Retinal pigment epithelial cell (primary cell): ENCODE results near the gene MAP1A.
A peak's percentile ranks its signal among the peaks of the same experiment; 100 is the strongest.

Experiments
- DNase-seq: peaks from one replicate; pipeline ENCODE4 v3.0.0-alpha.2; 2010; ENCODE audit warnings: low read depth
- H3K4me3 ChIP-seq: 2 replicates; pipeline ENCODE4 v1.5.1; 2011; ENCODE audit warnings: mild to moderate bottlenecking, low read length, control low read depth, moderate library complexity
- CTCF ChIP-seq: conservative IDR thresholded peaks from 2 replicates; pipeline ENCODE4 v1.5.1; 2011; ENCODE audit warnings: low read depth, low read length, control low read depth, inconsistent platforms

Gene MAP1A

GRCh38 chr15:43516801-43517353 lies 531 bp upstream of the MAP1A start:
- peak overlapping the region; percentile 58 for H3K4me3 ChIP-seq
- no peak for DNase-seq
- TF ChIP-seq CTCF, result no peak

- no peak for TF ChIP-seq CTCF
- DNase-seq, result no peak
- H3K4me3 ChIP-seq, result peak overlapping the region; percentile 58
These were observed 871 bp downstream of the MAP1A start for GRCh38 chr15:43518197-43518761.

GRCh38 chr15:43519196-43519595 lies 1.8 kb downstream of the MAP1A start:
- TF ChIP-seq CTCF, result no peak
- H3K4me3 ChIP-seq, result no peak overlapping the region
- no peak for DNase-seq

GRCh38 chr15:43520138-43520537 lies 2.7 kb downstream of the MAP1A start:
- TF ChIP-seq CTCF, result no peak
- H3K4me3 ChIP-seq, result no peak overlapping the region
- no peak for DNase-seq

GRCh38 chr15:43521419-43521818 lies 4.0 kb downstream of the MAP1A start:
- TF ChIP-seq CTCF, result no peak
- no peak for DNase-seq

GRCh38 chr15:43522247-43522646 lies 4.8 kb downstream of the MAP1A start:
- no peak for TF ChIP-seq CTCF
- DNase-seq, result no peak
- no peak overlapping the region for H3K4me3 ChIP-seq

More at GRCh38 chr15:43521419-43521818, 4.0 kb downstream of the MAP1A start:
- H3K4me3 ChIP-seq, result no peak overlapping the region

GRCh38 chr15:43523646-43524045 lies 6.2 kb downstream of the MAP1A start:
- no peak for DNase-seq
- H3K4me3 ChIP-seq, result no peak overlapping the region
- no peak for TF ChIP-seq CTCF
